HG02798 (cell line): Measurements from ENCODE around the gene ZNF558.

Source experiments
- ATAC-seq: cut with Tn5 transposase; IDR thresholded peaks from one replicate; pipeline ENCODE4 v1.9.1; 2021; ENCODE audit warnings: mild to moderate bottlenecking; ENCODE audit not compliant: unreplicated experiment, poor library complexity

Gene ZNF558

DNA sequence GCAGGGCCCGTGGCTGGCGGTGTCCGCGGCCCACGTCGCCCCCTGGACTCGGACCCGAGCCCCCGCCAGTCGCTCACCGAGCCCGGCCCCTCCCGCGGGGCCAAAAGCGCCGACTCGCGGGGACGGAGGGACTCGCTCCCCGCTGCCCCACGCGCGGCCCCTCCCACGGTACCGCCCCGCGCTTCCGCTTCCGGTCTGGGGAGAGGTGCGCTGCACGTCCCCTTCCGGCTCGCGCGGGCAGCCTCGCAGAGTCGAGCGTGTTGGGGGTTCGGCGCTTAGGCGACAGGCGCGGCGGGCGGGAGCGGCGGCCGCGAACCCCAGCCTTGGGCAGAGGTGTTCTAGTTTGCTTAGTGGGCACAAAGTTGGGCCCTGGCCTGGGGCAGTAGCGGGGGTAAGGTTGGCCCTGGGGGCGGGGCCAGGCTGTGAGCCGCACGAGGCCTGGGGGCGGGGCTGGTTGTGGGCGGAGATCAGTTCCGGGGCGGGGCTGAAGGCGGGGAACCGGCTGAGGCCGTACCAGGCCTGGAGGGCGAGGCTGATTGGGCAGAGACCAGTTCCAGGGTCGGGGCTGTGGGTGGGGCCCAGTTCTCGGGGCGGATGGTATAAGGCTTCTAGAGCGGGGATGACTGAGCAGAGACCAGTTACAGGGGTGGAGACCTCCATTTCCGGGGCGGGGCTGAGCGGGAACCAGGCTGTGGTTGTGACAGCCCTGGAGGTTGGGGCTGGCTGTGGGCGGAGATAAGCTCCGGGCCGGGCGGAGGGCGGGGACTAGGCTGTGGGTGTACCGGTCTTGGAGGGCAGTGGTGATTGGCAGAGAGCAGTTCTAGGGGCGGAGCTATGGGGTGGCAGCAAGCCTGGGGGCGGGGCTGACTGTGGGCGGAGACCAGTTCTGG, at the start of gene ZNF558, which contains the start of gene MBD3L1:
Gene ZNF558 (minus strand): TSS at position 173 of the 890 bp plus-strand sequence. CDS start 9,645 bp downstream, outside the sequence.
Gene MBD3L1 (plus strand): TSS at position 246 of the 890 bp plus-strand sequence. CDS start 10,302 bp downstream, outside the sequence.
- peak; percentile 83 for ATAC-seq

GRCh38 chr19:8881512-8881911, 49.4 kb upstream of the ZNF558 start:
- no peak for ATAC-seq

DNA sequence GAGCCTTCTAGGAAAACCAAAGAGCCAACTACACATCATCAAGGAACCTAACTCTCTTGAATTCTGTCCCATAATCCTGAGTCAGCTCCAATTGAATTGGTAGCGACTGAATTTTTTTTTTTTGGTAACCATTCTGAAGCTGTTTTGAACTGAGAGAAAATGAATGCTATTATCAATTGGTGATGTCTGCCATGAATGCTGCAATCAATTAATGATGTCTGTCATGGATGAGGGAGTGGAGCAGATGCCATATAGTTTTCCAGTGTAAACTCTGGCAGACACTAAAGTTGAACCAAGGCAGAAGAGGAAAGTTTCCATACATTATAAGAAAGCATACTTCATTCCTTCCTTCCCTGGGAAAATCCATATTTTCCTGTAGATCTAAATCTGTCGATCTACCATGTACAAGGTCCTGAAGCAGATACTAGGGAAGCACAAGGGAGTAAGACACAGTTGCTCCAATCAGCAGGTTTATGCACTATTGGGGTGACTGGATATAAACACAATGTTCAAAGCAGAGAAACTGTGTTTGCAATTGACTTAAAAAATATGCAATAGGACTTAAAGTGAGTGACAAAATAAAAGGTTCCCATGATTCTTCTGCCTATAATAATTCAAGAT, 48.9 kb upstream of the ZNF558 start:
- ATAC-seq, result no peak

DNA sequence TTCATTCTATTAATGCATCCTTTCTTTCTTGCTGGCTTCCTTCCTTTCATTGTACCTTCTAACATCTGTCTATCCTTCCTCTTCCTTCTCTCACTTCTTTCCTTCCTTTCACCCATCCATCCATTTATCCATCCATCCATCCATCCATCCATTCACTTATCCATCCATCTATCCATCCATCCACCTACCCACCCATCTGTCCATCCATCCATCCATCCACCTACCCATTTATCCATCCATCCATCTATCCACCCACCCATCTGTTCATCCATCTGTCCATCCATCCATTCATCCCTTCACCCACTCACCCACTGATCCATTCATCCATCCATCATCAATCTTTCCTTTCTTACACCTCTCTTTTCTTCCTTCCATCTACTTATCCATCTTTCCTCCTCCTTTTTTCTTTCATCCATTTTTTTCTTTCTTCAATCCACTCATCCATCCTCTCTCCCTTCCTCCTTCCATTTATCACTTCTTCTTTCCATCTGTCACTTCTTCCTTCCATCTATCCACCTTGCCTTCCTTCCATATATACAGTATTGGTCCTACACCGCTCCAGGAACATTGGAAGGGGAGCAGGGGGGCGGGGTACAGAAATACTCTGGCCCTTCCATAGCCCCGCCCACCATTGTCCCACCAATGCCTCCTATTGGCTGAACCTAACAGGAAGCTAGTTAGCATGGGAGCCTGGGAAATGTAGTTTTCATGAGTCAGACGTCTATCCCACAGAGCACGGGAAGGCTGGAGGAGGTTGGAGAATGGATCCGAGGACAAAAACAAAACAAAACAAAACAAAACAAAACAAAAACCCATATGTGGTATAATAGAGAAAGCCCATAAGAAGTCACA, 46.0 kb upstream of the ZNF558 start:
- ATAC-seq, result no peak

- no peak for ATAC-seq
These were observed 34.2 kb upstream of the ZNF558 start for GRCh38 chr19:8866344-8866743.

- no peak for ATAC-seq
These were observed 26.2 kb upstream of the ZNF558 start for GRCh38 chr19:8858260-8858659.

DNA sequence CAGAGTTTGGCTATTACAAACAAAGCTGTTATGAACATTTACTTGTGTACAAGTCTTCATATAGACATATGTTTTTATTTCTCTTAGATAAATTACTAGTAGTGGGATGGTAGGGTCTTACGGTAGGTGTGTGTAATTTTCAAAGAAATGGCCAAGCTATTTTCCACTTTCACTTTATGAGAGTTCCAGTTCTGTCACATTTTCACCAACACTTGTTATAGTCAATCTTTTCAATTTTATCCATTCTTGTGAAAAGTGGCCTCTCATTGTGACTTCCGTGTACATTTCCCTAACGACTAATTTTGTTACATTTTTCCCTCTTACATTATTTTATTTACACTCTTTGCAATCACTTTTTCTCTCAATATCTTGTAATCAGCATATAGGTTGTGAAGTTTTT, 18.4 kb upstream of the ZNF558 start:
- no peak for ATAC-seq

DNA sequence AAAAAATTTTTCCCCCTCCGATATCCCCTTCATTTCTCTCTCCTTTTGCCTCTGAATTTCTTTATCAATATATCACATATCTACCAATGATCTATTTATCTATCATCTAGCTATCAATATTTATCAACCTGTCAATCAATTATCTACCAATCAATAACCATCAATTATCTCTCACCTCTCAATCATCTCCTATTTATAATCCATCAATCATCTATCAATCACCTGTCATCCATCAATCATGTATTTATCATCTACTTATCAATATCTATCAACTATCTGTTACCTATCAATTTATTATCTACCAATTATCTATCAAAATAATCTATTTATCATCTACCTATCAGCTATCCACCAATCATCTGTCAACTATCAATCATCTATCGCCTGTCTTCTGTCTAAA, 17.1 kb upstream of the ZNF558 start:
- ATAC-seq, result no peak

DNA sequence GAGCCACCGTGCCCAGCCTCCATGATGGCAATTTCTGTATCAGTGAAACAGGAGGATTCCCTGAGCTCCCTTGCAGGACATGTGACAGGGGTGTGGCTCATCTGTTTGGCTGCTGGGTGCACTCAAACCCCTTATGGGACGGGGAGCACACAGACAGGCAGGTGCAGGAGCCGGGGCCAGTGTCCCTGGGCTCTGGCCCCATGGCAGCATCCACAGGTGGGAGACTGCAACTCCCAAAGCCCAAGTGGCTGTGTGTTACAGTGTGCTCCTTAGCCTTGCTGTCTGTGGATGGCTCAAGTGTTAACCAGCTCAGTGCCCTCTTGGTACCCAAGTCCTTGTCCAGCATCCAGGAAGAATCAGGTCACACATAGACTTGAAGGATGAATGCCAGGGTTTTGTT, 14.7 kb upstream of the ZNF558 start:
- ATAC-seq, result no peak

DNA sequence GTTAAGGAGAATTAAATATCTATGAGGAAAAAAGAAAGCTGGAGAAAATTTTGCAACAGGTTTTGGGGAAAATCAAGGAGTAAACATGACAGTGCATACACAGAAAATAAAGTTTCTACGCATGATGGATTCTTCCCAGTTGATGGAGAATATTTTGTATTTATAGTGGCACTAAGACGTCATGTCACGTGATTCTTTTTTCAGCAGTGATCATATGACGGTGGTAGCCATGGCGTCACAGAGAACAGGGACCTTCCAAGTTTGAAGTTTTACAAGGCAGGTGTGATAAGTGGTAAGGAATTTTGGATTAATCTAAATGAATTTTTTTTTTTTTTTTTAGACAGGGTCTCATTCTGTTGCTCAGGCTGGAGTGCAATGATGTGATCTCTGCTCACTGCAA, 8.6 kb upstream of the ZNF558 start:
- ATAC-seq, result no peak

DNA sequence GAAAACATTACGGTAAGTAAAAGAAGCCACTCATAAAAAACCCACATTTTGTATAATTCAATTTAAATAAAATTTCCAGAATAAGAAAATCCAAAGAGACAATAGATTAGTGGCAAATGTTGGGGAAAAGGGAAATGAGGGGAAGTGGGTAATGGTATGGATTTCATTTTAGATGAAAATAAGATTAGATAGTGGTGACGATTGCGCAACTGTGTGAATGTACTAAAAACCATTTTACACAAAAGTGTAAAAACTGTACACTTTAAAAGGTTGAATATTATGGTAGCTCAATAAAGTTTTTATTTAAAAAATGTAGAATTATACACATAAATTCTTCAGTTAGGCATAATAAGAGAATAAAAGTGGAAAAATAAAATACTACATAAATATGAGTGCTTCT, 3.8 kb upstream of the ZNF558 start:
- ATAC-seq, result no peak

DNA sequence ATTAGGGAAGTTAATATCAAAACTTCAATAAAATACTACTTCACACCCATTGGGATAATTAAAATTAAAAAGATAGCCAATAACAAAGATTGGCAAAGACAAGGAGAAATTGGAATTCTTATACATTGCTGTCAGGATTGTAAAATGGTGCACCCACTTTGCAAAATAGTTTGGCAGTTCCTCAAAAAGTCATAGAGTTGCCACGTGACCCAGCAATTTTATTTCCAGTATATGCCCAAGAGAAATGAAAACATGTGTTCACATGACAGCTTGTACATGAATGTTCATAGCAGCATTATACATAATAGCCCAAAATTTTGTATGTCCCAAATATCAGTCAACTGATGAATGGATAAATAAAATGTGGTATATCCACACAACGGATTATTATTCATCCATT, 3.3 kb upstream of the ZNF558 start:
- no peak for ATAC-seq

DNA sequence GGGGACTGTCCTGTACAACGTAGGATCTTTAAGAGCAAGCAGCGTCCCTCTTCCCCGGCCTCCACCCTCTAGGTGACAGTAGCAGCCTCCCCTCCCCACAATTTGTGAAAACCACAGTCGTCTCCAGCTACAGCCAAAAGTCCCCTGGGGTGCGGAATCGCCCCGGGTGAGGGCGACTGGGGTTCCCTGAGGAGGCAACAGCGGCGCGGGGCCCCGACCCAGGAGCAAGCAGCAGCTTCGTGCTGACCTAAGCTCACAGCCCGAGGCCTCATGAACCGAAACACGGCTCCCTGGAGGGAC, 322 bp downstream of the ZNF558 start:
- peak; percentile 7 for ATAC-seq

GRCh38 chr19:8831373-8831772, 731 bp downstream of the ZNF558 start:
- ATAC-seq, result no peak

DNA sequence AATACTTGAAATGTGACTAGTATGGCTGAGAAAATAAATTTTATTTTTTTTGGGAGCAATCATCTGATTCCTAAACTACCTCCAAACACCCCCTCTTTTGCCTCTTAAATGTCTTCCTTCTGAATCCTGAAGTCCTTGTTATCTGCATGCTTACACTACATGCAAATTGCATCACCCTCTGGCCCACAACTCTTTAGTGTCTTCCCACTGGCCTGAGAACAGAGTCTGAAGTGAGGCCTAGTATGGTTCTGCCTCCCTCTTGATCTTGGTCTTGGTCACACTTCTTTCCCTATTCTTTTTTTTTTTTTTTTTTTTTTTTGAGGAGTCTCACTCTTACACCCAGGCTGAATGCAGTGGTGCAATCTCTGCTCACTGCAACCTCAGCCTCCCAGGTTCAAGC, 4.8 kb downstream of the ZNF558 start:
- no peak for ATAC-seq

GRCh38 chr19:8826371-8826770, 5.7 kb downstream of the ZNF558 start:
- ATAC-seq, result no peak

DNA sequence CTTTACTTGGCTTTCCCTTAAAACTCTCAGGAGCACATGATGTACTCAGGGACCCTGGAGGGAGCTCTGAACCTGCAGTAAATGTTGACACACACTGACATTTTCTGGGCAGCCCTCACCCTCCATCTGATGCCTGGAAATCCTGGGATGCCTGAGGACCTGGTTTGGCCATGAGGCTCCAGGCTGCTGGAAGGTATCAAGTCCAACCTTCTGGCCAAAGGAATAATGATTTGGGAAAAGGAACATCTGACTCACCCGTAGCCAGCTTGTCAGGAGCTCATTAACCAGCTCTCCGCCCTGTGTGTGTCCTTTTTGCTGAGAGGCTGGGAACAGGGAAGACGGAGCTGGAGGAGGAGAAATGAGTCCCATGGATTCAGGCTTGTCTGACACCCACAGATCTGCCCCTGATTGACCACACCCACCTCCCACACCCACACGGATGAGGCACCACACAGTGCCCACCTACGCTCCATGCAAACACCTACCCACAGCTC, 10.3 kb downstream of the ZNF558 start:
- ATAC-seq, result no peak

- no peak for ATAC-seq
These were observed 11.9 kb downstream of the ZNF558 start for GRCh38 chr19:8820234-8820633.

- ATAC-seq, result no peak
These were observed 16.3 kb downstream of the ZNF558 start for GRCh38 chr19:8815780-8816179.

DNA sequence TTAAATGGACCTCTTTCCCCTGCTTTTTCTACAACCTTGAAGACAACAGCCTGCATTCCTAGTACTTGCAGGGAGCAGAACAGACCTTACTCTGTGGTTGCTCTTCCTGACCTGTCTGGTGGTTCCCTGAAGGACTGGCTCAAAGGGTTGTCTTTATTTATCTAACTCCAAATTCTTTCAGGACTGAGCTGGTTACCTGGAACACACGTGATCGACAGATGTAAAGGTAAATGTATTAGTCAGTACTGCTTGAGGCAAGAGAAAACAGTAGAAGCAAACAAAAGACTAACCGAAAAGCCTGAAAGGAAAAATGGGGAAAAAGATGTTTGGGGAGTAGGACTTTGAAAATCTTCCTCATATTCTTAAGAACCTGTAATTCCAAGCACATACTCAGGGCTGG, 17.9 kb downstream of the ZNF558 start:
- no peak for ATAC-seq
